ENCODE data around the gene JAK3. TPM values are rescaled to one million over a fixed set of nuclear protein-coding genes. Genes with fewer than 3 reads are reported as not detected.

Gene JAK3
- total and polyA plus RNA-seq, 4 donors: 0.87 to 7.1 (median 3.0) TPM

- TF ChIP-seq JUND (IDR thresholded peaks at IDR 0.05) (no peak), FOXA2 (IDR thresholded peaks at IDR 0.05) (no peak), YY1 (IDR thresholded peaks at IDR 0.05) (no peak), RXRA (IDR thresholded peaks at IDR 0.05) (no peak)
- no peaks in the 10 kb centered on the region for H3K36me3 ChIP-seq (ENCODE audit: control insufficient read depth in 4 of 4, insufficient read depth in 3 of 4, low read depth in 1 of 4, low read length in 3 of 4)
- no peak overlapping the region for H3K9ac ChIP-seq (ENCODE audit: low read depth in 1 of 2, low read length in 2 of 2)
- no peaks in the 10 kb centered on the region for H3K9me3 ChIP-seq (ENCODE audit: control insufficient read depth in 4 of 4, low read length in 3 of 4)
- H3K4me3 ChIP-seq (ENCODE audit: low read depth in 1 of 3, low read length in 3 of 3): no peak overlapping the region
- H3K27me3 ChIP-seq (ENCODE audit: control insufficient read depth in 4 of 4, insufficient read depth in 4 of 4, low read length in 3 of 4): peaks cover 5 to 11% (median 7%) of the 10 kb centered on the region in 4 donors
- peaks cover 0 to 2% (median 0%) of the 10 kb centered on the region in 4 donors for H3K4me1 ChIP-seq (ENCODE audit: control insufficient read depth in 4 of 4, insufficient read depth in 4 of 4, low read length in 3 of 4)
- peak; percentile 59 for DNase-seq (ENCODE audit: low spot score)
- no peak overlapping the region for H3K27ac ChIP-seq (ENCODE audit: low read depth in 1 of 2, low read length in 2 of 2)
- 9% methylated on average over 63 of the region's 63 CpGs for WGBS
Measured at GRCh38 chr19:17873786-17874757, 26.3 kb upstream of the JAK3 start.

GRCh38 chr19:17872251-17873001 is 24.6 kb upstream of the JAK3 start:
- Histone ChIP-seq H3K4me1 (ENCODE audit: control insufficient read depth in 4 of 4, insufficient read depth in 4 of 4, low read length in 3 of 4) (peaks cover 0 to 2% (median 0%) of the 10 kb centered on the region in 4 donors), H3K9ac (ENCODE audit: low read depth in 1 of 2, low read length in 2 of 2) (no peak overlapping the region), H3K36me3 (ENCODE audit: control insufficient read depth in 4 of 4, insufficient read depth in 3 of 4, low read depth in 1 of 4, low read length in 3 of 4) (no peaks in the 10 kb centered on the region), H3K27ac (ENCODE audit: low read depth in 1 of 2, low read length in 2 of 2) (no peak overlapping the region), H3K4me3 (ENCODE audit: low read depth in 1 of 3, low read length in 3 of 3) (peak overlapping the region in 1 of 3 donors; percentile 15), H3K27me3 (ENCODE audit: control insufficient read depth in 4 of 4, insufficient read depth in 4 of 4, low read length in 3 of 4) (peaks cover 5 to 11% (median 7%) of the 10 kb centered on the region in 4 donors), H3K9me3 (ENCODE audit: control insufficient read depth in 4 of 4, low read length in 3 of 4) (no peaks in the 10 kb centered on the region)
- no peak for TF ChIP-seq TAF1 (conservative IDR thresholded peaks at IDR 0.05)
- TF ChIP-seq RXRA (IDR thresholded peaks at IDR 0.05): no peak
- no peak for TF ChIP-seq HNF4G (IDR thresholded peaks at IDR 0.05)
- TF ChIP-seq ATF3 (IDR thresholded peaks at IDR 0.05): no peak
- TF ChIP-seq EGR1 (IDR thresholded peaks at IDR 0.05; ENCODE audit: low read depth in 2 of 2): no peak
- TF ChIP-seq RAD21 (IDR thresholded peaks at IDR 0.05): no peak
- TF ChIP-seq ZBTB33 (IDR thresholded peaks at IDR 0.05): no peak
- no peak for TF ChIP-seq FOXA2 (IDR thresholded peaks at IDR 0.05)
- no peak for TF ChIP-seq JUND (IDR thresholded peaks at IDR 0.05)
- DNase-seq (ENCODE audit: low spot score): no peak
- WGBS: 9% methylated on average over 61 of the region's 61 CpGs

GRCh38 chr19:17871878-17872250 is 24.1 kb upstream of the JAK3 start, which contains the start of gene SLC5A5:
Gene SLC5A5, plus strand, starts transcription at chr19:17871945. Its CDS starts 375 bp downstream, at chr19:17872320.
- WGBS: 8% methylated on average over 26 of the region's 26 CpGs
- Histone ChIP-seq H3K4me1 (ENCODE audit: control insufficient read depth in 4 of 4, insufficient read depth in 4 of 4, low read length in 3 of 4) (peaks cover 0 to 2% (median 0%) of the 10 kb centered on the region in 4 donors), H3K36me3 (ENCODE audit: control insufficient read depth in 4 of 4, insufficient read depth in 3 of 4, low read depth in 1 of 4, low read length in 3 of 4) (no peaks in the 10 kb centered on the region), H3K9ac (ENCODE audit: low read depth in 1 of 2, low read length in 2 of 2) (no peak within 1 kb of the TSS), H3K27me3 (ENCODE audit: control insufficient read depth in 4 of 4, insufficient read depth in 4 of 4, low read length in 3 of 4) (peaks cover 5 to 11% (median 7%) of the 10 kb centered on the region in 4 donors), H3K4me3 (ENCODE audit: low read depth in 1 of 3, low read length in 3 of 3) (peak within 1 kb of the TSS in 1 of 3 donors; percentile 15), H3K27ac (ENCODE audit: low read depth in 1 of 2, low read length in 2 of 2) (no peak within 1 kb of the TSS), H3K9me3 (ENCODE audit: control insufficient read depth in 4 of 4, low read length in 3 of 4) (no peaks in the 10 kb centered on the region)
- no peak for DNase-seq (ENCODE audit: low spot score)
- TF ChIP-seq GABPA (IDR thresholded peaks at IDR 0.05 in 1 of 2, conservative IDR thresholded peaks at IDR 0.05 in 1 of 2) (no peak), ATF3 (IDR thresholded peaks at IDR 0.05) (no peak), CTCF (IDR thresholded peaks at IDR 0.05; ENCODE audit: low read depth, low read length, missing input control) (no peak), RXRA (IDR thresholded peaks at IDR 0.05) (no peak), HNF4A (conservative IDR thresholded peaks at IDR 0.05) (no peak), FOXA2 (IDR thresholded peaks at IDR 0.05) (no peak), FOXA1 (IDR thresholded peaks at IDR 0.05) (no peak), REST (IDR thresholded peaks at IDR 0.05) (no peak), JUND (IDR thresholded peaks at IDR 0.05) (no peak)
